ENCODE measurements around the gene SPEG. TPM values are rescaled to one million over a fixed set of nuclear protein-coding genes. Genes with fewer than 3 reads are reported as not detected.

SPEG gene
- total RNA-seq, 1 donor from 2014 or later: 6.1 TPM

DNA sequence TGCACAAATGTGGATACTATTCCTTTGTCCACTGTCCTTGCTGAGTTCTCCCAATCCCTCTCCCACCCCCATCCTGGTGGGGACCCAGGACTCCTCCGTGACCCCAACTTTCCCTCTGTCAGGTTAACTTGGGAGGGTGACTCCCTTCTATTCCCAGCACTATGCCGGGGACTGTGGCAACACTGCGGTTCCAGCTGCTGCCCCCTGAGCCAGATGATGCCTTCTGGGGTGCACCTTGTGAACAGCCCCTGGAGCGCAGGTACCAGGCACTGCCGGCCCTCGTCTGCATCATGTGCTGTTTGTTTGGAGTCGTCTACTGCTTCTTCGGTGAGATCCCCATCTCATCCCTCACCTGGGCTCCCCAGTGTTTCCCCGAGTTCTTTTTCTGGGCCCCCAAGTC is 109.9 kb downstream of the SPEG start:
- Mint-ChIP-seq H3K9me3 (ENCODE audit: unreplicated experiment) (no peaks in the 10 kb centered on the region), H3K27me3 (ENCODE audit: unreplicated experiment) (peaks cover 46% of the 10 kb centered on the region), H3K4me3 (ENCODE audit: unreplicated experiment) (peak overlapping the region; percentile 81), H3K27ac (ENCODE audit: unreplicated experiment) (peak overlapping the region; percentile 74), H3K4me1 (ENCODE audit: unreplicated experiment) (peaks cover 15% of the 10 kb centered on the region), H3K36me3 (ENCODE audit: low read depth, unreplicated experiment) (peaks cover 23% of the 10 kb centered on the region)
- DNase-seq (ENCODE audit: low spot score): no peak
- TF ChIP-seq, protein P1, sequence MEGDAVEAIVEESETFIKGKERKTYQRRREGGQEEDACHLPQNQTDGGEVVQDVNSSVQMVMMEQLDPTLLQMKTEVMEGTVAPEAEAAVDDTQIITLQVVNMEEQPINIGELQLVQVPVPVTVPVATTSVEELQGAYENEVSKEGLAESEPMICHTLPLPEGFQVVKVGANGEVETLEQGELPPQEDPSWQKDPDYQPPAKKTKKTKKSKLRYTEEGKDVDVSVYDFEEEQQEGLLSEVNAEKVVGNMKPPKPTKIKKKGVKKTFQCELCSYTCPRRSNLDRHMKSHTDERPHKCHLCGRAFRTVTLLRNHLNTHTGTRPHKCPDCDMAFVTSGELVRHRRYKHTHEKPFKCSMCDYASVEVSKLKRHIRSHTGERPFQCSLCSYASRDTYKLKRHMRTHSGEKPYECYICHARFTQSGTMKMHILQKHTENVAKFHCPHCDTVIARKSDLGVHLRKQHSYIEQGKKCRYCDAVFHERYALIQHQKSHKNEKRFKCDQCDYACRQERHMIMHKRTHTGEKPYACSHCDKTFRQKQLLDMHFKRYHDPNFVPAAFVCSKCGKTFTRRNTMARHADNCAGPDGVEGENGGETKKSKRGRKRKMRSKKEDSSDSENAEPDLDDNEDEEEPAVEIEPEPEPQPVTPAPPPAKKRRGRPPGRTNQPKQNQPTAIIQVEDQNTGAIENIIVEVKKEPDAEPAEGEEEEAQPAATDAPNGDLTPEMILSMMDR (IDR thresholded peaks at IDR 0.05; ENCODE audit: unreplicated experiment): no peak

DNA sequence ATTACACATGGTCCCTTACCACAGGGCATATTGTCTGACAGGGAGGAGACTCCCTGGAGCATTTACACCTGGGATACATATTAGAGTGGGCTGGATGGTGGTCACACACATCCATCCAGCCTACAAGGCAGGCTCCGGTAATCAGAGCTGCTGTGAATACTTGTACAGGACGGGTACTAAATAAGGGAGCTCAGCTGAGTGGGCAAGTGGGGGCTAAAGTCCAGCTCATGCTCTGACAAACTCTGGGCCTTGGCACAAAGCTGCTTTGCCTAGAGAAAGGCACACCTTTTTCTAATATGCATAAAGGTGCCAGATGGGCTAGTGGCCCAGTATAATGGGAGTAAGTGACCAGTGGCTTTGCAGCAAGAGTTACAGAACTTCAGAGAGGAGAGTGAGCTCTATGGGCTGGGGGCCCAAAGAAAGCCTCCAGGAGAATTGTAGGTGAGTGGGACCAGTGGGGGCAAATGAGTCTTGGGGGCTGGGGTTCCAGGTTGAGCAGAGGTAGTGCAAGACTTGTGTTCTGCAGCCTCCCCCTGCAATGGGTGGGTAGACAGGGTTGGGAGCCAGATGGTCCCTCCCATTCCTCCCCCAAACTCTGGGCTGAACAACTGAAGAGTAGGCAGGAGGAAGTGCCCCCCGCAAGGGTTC is 110.8 kb downstream of the SPEG start:
- no peak for DNase-seq (ENCODE audit: low spot score)
- Mint-ChIP-seq H3K36me3 (ENCODE audit: low read depth, unreplicated experiment) (peaks cover 23% of the 10 kb centered on the region), H3K9me3 (ENCODE audit: unreplicated experiment) (no peaks in the 10 kb centered on the region), H3K27ac (ENCODE audit: unreplicated experiment) (no peak overlapping the region), H3K27me3 (ENCODE audit: unreplicated experiment) (peaks cover 46% of the 10 kb centered on the region), H3K4me3 (ENCODE audit: unreplicated experiment) (no peak overlapping the region), H3K4me1 (ENCODE audit: unreplicated experiment) (peaks cover 15% of the 10 kb centered on the region)
- TF ChIP-seq, protein P1 (IDR thresholded peaks at IDR 0.05; ENCODE audit: unreplicated experiment): no peak

DNA sequence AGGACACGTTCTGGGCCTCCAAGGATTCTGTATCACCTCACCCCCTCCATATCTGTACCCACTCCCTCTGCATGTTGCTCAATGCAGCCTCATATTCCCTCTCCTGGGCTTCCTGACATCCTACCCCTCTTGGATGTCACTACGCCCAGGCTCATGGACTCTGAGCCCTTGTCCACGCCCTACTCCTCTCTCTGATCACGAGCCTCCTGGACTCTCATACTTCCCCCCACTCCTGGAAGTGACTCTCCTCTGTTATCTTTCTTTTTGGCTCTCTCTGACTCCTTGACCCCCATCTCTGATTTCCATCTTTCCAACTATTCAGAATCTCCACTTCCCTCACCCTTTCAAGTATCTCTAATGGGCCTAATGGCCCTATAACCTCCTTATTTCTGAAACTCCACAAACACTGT is 111.3 kb downstream of the SPEG start:
- Mint-ChIP-seq H3K4me1 (ENCODE audit: unreplicated experiment) (peaks cover 15% of the 10 kb centered on the region), H3K27me3 (ENCODE audit: unreplicated experiment) (peaks cover 46% of the 10 kb centered on the region), H3K4me3 (ENCODE audit: unreplicated experiment) (peak overlapping the region; percentile 10), H3K9me3 (ENCODE audit: unreplicated experiment) (no peaks in the 10 kb centered on the region), H3K27ac (ENCODE audit: unreplicated experiment) (no peak overlapping the region), H3K36me3 (ENCODE audit: low read depth, unreplicated experiment) (peaks cover 23% of the 10 kb centered on the region)
- no peak for DNase-seq (ENCODE audit: low spot score)
- TF ChIP-seq, protein P1 (IDR thresholded peaks at IDR 0.05; ENCODE audit: unreplicated experiment): no peak

DNA sequence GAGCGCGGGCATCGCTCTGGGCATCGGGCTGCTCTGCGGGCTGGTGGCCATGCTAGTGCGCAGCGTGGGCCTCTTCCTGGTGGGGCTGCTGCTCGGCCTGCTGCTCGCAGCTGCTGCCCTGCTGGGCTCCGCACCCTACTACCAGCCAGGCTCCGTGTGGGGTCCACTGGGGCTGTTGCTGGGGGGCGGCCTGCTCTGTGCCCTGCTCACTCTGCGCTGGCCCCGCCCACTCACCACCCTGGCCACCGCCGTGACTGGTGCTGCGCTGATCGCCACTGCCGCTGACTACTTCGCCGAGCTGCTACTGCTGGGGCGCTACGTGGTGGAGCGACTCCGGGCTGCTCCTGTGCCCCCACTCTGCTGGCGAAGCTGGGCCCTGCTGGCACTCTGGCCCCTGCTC is 113.0 kb downstream of the SPEG start:
- TF ChIP-seq, protein P1 (IDR thresholded peaks at IDR 0.05; ENCODE audit: unreplicated experiment): no peak
- peaks cover 11% of the 10 kb centered on the region for H3K4me1 Mint-ChIP-seq (ENCODE audit: unreplicated experiment)
- no peaks in the 10 kb centered on the region for H3K9me3 Mint-ChIP-seq (ENCODE audit: unreplicated experiment)
- H3K27ac Mint-ChIP-seq (ENCODE audit: unreplicated experiment): no peak overlapping the region
- H3K27me3 Mint-ChIP-seq (ENCODE audit: unreplicated experiment): peaks cover 42% of the 10 kb centered on the region
- no peak for DNase-seq (ENCODE audit: low spot score)
- H3K4me3 Mint-ChIP-seq (ENCODE audit: unreplicated experiment): no peak overlapping the region
- H3K36me3 Mint-ChIP-seq (ENCODE audit: low read depth, unreplicated experiment): peaks cover 20% of the 10 kb centered on the region

Other genes with a start within 250 kb of the SPEG start
- 39.7 TPM for gene ZFAND2B, start 228.1 kb upstream of the SPEG start, total RNA-seq (ENCODE audit: unreplicated experiment)
- 11.4 TPM for gene ABCB6, start 215.9 kb upstream of the SPEG start, total RNA-seq (ENCODE audit: unreplicated experiment)
- gene ATG9A, start 205.2 kb upstream of the SPEG start, total RNA-seq (ENCODE audit: unreplicated experiment): 48.5 TPM
- gene ANKZF1, start 205.0 kb upstream of the SPEG start, total RNA-seq (ENCODE audit: unreplicated experiment): 43.8 TPM
- gene GLB1L, start 189.4 kb upstream of the SPEG start, total RNA-seq (ENCODE audit: unreplicated experiment): 7.3 TPM
- gene STK16, start 189.4 kb upstream of the SPEG start, total RNA-seq (ENCODE audit: unreplicated experiment): 29.5 TPM
- gene TUBA4B, start 181.6 kb upstream of the SPEG start, total RNA-seq (ENCODE audit: unreplicated experiment): not detected
- 18.7 TPM for gene TUBA4A, start 180.9 kb upstream of the SPEG start, total RNA-seq (ENCODE audit: unreplicated experiment)
- 64.3 TPM for gene DNAJB2, start 155.5 kb upstream of the SPEG start, total RNA-seq (ENCODE audit: unreplicated experiment)
- 1.1 TPM for gene PTPRN, start 125.4 kb upstream of the SPEG start, total RNA-seq (ENCODE audit: unreplicated experiment)
- gene RESP18, start 102.1 kb upstream of the SPEG start, total RNA-seq (ENCODE audit: unreplicated experiment): not detected
- 49.6 TPM for gene DNPEP, start 46.9 kb upstream of the SPEG start, total RNA-seq (ENCODE audit: unreplicated experiment)
- 0.10 TPM for gene DES, start 16.5 kb upstream of the SPEG start, total RNA-seq (ENCODE audit: unreplicated experiment)
- 30.2 TPM for gene GMPPA, start 64.0 kb downstream of the SPEG start, total RNA-seq (ENCODE audit: unreplicated experiment)
- 1.6 TPM for gene ASIC4, start 79.6 kb downstream of the SPEG start, total RNA-seq (ENCODE audit: unreplicated experiment)
- 4.1 TPM for gene CHPF, start 109.0 kb downstream of the SPEG start, total RNA-seq (ENCODE audit: unreplicated experiment)
- gene TMEM198, start 109.2 kb downstream of the SPEG start, total RNA-seq (ENCODE audit: unreplicated experiment): not detected
- 53.4 TPM for gene OBSL1, start 136.7 kb downstream of the SPEG start, total RNA-seq (ENCODE audit: unreplicated experiment)
- gene INHA, start 137.5 kb downstream of the SPEG start, total RNA-seq (ENCODE audit: unreplicated experiment): not detected
- gene STK11IP, start 163.0 kb downstream of the SPEG start, total RNA-seq (ENCODE audit: unreplicated experiment): 23.8 TPM
- 2.1 TPM for gene SLC4A3, start 192.8 kb downstream of the SPEG start, total RNA-seq (ENCODE audit: unreplicated experiment)

All from endothelial cell (in vitro differentiated cells).